Transverse colon (tissue), 4 donors: ENCODE results near the gene ORAI3.

Source experiments
- EP300 ChIP-seq: sonication (generic); formaldehyde crosslinking; IDR thresholded peaks from one replicate; pipeline ENCODE4 v1.6.1; 2017; ENCODE audit warnings: antibody characterized with exemption, low read depth
- POLR2AphosphoS5 ChIP-seq, 3 donors: sonication (generic); formaldehyde crosslinking; IDR thresholded peaks; one replicate each; pipeline ENCODE4 v1.6.1; 2016; ENCODE audit warnings: antibody characterized with exemption in 3 of 3
- TF ChIP-seq, protein P1 (sequence below), 5 experiments: fragments of 200-600 bp in 3 of 5; fragments of 450-650 bp in 2 of 5; sonication (generic) in 3 of 5; IDR thresholded peaks; 1 replicate in 2 of 5; 2 replicates in 3 of 5; pipeline ENCODE4 v1.5.1; 2016 to 2017; ENCODE audit warnings: antibody characterized with exemption in 5 of 5, inconsistent platforms in 3 of 5, mild to moderate bottlenecking in 2 of 5, moderate library complexity in 1 of 5

- TF ChIP-seq, protein P1, sequence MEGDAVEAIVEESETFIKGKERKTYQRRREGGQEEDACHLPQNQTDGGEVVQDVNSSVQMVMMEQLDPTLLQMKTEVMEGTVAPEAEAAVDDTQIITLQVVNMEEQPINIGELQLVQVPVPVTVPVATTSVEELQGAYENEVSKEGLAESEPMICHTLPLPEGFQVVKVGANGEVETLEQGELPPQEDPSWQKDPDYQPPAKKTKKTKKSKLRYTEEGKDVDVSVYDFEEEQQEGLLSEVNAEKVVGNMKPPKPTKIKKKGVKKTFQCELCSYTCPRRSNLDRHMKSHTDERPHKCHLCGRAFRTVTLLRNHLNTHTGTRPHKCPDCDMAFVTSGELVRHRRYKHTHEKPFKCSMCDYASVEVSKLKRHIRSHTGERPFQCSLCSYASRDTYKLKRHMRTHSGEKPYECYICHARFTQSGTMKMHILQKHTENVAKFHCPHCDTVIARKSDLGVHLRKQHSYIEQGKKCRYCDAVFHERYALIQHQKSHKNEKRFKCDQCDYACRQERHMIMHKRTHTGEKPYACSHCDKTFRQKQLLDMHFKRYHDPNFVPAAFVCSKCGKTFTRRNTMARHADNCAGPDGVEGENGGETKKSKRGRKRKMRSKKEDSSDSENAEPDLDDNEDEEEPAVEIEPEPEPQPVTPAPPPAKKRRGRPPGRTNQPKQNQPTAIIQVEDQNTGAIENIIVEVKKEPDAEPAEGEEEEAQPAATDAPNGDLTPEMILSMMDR (IDR thresholded peaks at IDR 0.05), result no peak
- TF ChIP-seq POLR2AphosphoS5 (IDR thresholded peaks at IDR 0.05) (no peak), EP300 (no peak)
These were observed 2.0 kb upstream of the ORAI3 start for GRCh38 chr16:30946671-30947540.
